Progenitor cell of endocrine pancreas (in vitro differentiated cells): Measurements from ENCODE around the gene CASTOR1. TPM values are rescaled to one million over a fixed set of nuclear protein-coding genes. Genes with fewer than 3 reads are reported as not detected.

Source experiments
- DNase-seq: peaks from one replicate; pipeline ENCODE4 v3.0.0; 2021; ENCODE audit warnings: low spot score; ENCODE audit not compliant: unreplicated experiment
- H3K27ac Mint-ChIP-seq: 2 replicates; pipeline ENCODE4 v1.8.0; 2021; ENCODE audit warnings: mild to moderate bottlenecking, moderate library complexity, mixed read lengths
- H3K27me3 Mint-ChIP-seq: 2 replicates; pipeline ENCODE4 v1.8.0; 2021; ENCODE audit warnings: mixed read lengths
- H3K36me3 Mint-ChIP-seq: 2 replicates; pipeline ENCODE4 v1.8.0; 2022; ENCODE audit warnings: mixed read lengths; ENCODE audit not compliant: insufficient read depth
- H3K4me1 Mint-ChIP-seq: 2 replicates; pipeline ENCODE4 v1.8.0; 2021; ENCODE audit warnings: low read depth, mixed read lengths
- H3K4me3 Mint-ChIP-seq: 2 replicates; pipeline ENCODE4 v1.8.0; 2021; ENCODE audit warnings: low read depth, mild to moderate bottlenecking, moderate library complexity, mixed read lengths
- H3K9me3 Mint-ChIP-seq: 2 replicates; pipeline ENCODE4 v1.8.0; 2021; ENCODE audit warnings: low read depth, mixed read lengths
- total RNA-seq: library from RNA; stranded (reverse); gene quantifications from 2 replicates; pipeline ENCODE4 v1.2.1, GENCODE V29; 2021
- TF ChIP-seq, protein P1 (sequence below): fragments of 200-600 bp; sonication (generic); IDR thresholded peaks from one replicate; pipeline ENCODE4 v1.5.0; 2021; ENCODE audit warnings: antibody characterized with exemption, mild to moderate bottlenecking; ENCODE audit not compliant: unreplicated experiment

CASTOR1 gene
- total RNA-seq, 1 donor from 2014 or later, result 7.2 TPM

DNA sequence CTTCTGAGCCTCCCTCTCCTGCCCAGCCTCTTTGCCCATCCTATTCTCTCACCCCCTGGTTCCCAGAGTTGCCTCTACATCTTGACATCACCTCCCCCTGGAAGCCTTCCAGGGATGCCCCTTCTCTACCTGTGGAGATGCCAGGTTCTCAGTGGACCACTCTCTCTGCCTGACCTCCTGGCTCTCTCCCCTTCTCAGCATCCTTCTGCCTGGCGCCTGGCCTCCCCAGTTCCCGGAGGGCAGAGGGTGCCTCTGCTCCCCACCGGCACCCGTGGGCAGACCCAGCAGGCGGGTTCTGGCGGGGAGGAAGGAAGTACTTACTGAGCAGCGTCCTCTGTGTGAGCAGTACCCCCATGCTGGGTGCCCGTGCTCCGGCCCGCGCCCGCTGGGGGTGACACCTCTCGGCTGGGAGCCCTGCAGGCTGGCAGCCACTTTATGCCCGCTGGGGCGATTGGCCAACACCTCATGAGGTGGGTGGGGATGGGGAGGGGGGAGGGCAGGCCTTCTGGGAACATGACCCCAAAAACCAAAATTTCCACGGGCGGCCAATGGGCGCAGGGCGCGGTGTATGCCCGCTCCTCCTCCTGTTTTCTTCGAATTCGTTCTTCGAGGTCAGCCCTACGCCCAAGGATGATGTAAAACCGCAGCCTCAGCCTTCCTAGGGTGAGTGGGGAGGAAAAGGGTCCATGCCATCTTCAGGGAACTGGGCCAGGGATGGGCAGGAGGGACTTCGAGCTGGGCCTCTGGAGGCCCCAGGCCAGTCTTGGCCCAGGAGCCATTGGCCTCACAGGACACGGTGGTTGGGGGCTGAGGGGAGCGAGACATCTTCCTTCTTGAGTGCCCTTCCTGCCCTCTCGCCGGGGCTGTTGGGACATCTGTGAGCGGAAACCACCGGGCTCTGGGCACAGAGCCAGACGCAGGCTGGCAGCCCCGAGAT, 22.6 kb downstream of the CASTOR1 start, which contains the start of gene OSM:
OSM (minus strand) TSS at position 407 of the 937 bp plus-strand sequence; CDS start at position 355, 52 bp downstream.
- no peak within 1 kb of the TSS for H3K27ac Mint-ChIP-seq
- TF ChIP-seq, protein P1, sequence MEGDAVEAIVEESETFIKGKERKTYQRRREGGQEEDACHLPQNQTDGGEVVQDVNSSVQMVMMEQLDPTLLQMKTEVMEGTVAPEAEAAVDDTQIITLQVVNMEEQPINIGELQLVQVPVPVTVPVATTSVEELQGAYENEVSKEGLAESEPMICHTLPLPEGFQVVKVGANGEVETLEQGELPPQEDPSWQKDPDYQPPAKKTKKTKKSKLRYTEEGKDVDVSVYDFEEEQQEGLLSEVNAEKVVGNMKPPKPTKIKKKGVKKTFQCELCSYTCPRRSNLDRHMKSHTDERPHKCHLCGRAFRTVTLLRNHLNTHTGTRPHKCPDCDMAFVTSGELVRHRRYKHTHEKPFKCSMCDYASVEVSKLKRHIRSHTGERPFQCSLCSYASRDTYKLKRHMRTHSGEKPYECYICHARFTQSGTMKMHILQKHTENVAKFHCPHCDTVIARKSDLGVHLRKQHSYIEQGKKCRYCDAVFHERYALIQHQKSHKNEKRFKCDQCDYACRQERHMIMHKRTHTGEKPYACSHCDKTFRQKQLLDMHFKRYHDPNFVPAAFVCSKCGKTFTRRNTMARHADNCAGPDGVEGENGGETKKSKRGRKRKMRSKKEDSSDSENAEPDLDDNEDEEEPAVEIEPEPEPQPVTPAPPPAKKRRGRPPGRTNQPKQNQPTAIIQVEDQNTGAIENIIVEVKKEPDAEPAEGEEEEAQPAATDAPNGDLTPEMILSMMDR, result no peak
- no peaks in the 10 kb centered on the region for H3K36me3 Mint-ChIP-seq
- no peak within 1 kb of the TSS for H3K4me3 Mint-ChIP-seq
- no peaks in the 10 kb centered on the region for H3K4me1 Mint-ChIP-seq
- DNase-seq, result no peak
- peaks cover 16% of the 10 kb centered on the region for H3K27me3 Mint-ChIP-seq
- H3K9me3 Mint-ChIP-seq, result no peaks in the 10 kb centered on the region

DNA sequence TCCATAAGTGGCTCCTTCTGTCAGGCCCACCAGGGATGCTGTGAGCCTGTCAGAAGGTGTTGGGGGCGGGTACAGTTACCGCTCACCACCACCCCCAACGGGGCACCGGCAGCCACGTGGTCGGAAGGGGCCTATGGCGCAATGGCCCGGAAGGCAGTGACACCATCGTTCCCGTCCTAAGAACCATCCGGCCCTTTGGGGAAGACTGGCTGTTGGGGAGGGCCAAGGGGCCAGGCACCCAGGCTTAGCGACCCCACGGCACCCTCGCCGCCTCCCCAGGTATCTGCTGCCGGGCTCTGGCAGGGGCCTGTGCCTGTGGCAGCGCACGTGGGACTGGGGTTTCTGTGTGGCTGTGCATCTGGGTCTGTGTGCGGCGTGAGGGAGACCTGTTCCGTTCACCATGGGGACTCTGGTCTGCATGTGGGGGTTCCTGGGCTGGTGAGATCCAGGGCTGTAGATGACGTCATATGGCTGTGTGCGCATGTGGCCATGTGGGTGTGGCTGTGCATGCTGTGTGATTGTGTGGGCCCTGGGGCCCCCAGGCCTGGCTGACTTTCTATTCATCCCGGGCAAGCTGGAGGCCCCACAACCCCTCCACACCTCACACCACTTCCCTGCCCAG, 23.4 kb downstream of the CASTOR1 start:
- Mint-ChIP-seq H3K27ac (no peak overlapping the region), H3K9me3 (no peaks in the 10 kb centered on the region), H3K4me3 (no peak overlapping the region), H3K4me1 (no peaks in the 10 kb centered on the region), H3K36me3 (no peaks in the 10 kb centered on the region), H3K27me3 (peaks cover 15% of the 10 kb centered on the region)
- TF ChIP-seq, protein P1, result no peak
- DNase-seq, result no peak

DNA sequence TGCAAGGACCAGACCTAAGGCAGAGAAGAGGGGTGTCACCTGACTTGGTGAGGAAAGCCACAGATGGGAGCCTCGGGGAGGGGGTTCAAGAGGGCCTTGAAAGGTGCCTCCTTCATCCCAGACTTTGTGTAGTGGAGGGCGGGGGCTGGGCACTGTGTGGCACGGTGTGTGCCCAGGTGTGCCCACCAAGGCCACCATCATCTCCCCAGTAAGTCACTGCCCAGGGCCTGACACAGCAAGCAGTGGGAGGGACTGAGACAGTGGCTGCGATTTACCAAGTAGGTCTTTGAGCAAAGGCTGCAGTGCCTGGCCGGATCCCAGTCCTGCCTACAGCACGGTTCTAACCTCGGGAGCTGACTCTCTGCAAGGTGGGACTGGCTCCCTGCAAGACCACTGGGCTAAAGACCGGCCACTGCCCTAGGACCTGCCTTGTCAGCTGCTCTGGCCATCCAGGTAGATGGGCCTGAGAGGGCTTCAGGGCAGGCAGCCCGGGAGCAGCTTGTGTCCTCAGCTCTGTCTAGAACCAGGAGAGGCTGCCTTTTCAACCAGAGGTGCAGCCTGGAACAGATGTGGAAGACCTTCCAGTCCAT, 24.1 kb downstream of the CASTOR1 start:
- Mint-ChIP-seq H3K27ac (no peak overlapping the region), H3K27me3 (peaks cover 15% of the 10 kb centered on the region), H3K4me3 (no peak overlapping the region), H3K9me3 (no peaks in the 10 kb centered on the region), H3K4me1 (no peaks in the 10 kb centered on the region), H3K36me3 (no peaks in the 10 kb centered on the region)
- TF ChIP-seq, protein P1, result no peak
- DNase-seq, result no peak

GRCh38 chr22:30263883-30264282, 25.4 kb downstream of the CASTOR1 start:
- no peak for DNase-seq
- Mint-ChIP-seq H3K36me3 (no peaks in the 10 kb centered on the region), H3K4me1 (no peaks in the 10 kb centered on the region), H3K27me3 (peaks cover 23% of the 10 kb centered on the region), H3K9me3 (no peaks in the 10 kb centered on the region), H3K4me3 (no peak overlapping the region), H3K27ac (no peak overlapping the region)
- TF ChIP-seq, protein P1, result no peak
